Fibroblast of peridontal ligament (primary cell): Measurements from ENCODE around the gene CDC42EP5.

ENCODE experiments used
- DNase-seq: peaks from one replicate; pipeline ENCODE4 v3.0.0-alpha.2; 2010; ENCODE audit errors: extremely low read depth

Gene CDC42EP5

GRCh38 chr19:54462655-54463530, 10.2 kb downstream of the CDC42EP5 start:
- peak; percentile 58 for DNase-seq

DNA sequence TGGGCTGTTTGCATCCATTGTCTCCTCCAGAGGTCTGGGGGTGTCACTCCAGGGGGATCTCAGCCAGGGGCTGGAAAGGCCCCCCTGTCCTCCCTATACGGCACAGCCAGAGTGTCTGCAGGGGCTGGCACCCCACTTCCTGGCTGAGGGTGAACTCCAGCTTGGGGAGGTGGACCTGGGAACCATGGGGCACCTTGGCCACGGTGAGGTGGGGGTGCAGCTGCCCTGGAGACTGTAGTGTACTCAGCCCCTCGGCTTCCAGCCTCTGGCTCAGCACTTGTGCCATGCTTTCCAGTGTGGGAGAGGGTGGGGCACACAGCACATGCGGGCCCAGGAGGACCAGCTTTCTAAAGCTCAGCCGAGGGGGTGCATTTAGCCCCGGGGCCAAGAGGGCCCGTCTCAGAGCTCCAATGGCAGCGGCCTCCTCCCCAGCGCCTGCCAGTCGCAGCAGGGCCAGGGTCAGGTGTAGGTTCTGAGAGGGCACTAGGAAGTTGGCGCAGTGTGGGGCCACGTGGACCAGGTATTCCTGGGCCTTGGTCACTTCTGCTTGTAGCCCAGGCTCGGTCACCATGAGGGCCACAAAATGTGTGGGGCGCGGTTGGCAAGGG, 10.9 kb downstream of the CDC42EP5 start:
- DNase-seq = no peak

DNA sequence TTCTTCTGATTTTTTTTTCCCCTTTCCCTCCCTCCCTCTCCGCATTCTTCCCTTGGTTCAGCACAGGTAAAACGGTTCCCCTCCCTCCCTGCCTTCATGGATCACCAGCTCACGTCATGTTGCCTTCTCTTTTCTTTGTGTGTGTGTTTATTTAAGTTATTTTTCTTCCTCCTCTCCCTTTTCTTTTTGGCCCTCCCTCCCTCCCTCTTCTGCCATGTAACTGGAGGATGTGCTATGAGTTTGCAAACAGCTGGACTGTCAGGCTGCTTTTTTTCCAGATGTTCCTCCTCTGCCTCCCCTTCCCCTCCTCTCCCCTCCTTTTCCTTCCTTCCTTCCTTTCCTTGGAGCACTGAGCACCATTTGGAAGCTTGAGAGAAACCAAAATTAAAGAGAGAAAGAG, 11.5 kb downstream of the CDC42EP5 start:
- DNase-seq = no peak

DNA sequence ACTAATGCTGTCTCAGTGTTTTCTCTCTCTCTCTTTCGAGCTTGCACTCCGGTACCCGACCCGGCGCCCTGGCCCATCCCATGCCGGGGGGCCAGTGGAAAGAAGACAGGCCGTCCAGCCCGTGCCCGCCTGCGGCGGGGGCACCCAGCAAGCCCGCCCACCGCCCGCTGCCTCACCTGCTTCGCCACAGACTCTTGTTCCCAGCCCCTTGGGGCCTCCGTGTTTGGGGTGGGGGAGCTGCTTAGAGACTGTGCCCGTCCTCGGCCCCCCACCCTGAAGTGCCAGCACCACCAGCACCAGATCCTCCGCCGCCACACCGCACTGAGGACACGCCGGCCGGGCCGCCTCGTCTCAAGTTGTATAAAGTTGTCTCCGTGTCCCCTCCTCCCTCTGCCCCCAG, 11.9 kb downstream of the CDC42EP5 start:
- no peak for DNase-seq

DNA sequence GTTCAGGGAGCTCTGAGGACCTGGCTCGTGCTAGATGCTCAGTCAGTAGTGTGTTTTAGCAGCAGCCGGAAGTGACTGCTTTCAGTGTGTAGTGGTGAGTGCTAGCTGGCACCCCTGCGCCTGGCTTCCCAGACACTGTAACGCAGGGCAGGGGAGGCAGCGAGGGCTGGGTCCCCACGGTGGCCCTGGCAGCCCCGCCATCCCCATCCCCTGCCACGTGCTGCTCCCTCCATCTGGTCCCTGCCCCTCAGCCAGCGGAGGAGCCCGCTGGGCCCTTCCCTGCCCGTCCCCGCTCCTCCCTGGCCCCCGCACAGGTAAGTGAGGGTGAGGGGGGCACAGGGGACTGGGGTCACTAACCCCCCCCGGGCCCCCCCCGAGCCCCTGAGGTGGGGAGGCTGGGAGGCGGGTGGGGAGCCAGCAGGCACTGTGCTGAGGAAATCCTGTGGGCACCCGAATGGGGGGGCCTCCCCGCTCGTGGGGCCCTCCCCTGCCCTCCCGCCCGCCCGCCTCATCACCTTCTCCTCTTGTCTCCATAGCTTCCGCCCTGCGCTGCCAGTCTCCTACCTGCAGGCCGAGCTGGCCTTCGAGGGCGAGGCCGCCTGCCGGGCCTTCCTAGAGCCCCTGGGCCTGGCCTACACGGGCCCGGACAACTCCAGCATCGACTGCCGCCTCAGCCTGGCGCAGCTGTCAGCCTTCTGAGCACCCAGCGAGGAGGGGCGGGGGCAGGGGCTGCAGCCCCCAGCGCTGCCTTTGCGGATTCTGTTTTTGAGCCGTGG, 12.7 kb downstream of the CDC42EP5 start:
- DNase-seq = no peak

DNA sequence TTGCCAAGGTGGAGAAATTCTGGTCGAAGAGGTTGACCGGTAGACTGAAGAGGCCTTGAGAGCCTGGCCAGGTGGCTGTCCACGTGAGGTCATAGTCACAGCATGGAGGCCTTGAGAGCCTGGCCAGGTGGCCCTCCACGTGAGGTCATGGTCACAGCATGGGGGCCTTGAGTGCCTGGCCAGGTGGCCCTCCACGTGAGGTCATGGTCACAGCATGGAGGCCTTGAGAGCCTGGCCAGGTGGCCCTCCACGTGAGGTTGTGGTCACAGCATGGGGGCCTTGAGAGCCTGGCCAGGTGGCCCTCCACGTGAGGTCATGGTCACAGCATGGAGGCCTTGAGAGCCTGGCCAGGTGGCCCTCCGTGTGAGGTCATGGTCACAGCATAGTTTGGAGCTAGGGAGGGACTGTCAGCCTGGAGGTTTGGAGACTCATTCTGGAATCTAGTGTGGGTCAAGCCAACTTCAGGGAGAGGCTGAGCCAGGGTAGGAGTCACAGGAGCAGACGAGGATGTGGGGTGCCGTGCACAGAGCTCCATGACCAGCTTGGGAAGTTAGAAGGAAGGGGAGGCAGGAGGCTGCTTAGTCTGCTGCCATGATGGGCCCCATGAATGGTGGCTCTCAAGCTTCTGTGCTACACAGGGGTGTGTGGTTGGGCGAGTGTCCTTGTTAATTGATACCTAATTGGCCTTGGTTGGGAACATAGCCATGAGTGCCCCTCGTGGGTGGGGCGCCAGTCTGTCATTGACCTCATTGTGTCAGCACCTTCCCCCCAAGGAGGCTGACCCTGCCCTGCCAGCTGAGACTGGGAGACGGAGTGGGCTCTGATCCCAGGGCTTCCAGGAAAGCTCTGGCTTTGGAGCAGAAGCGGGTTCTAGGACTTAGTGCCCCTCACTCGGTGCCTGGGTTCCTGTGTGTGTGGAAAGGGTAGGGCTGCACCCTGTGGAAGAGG, 13.5 kb downstream of the CDC42EP5 start:
- DNase-seq = no peak

- DNase-seq = no peak
Observed at GRCh38 chr19:54458648-54459281, 14.3 kb downstream of the CDC42EP5 start.

DNA sequence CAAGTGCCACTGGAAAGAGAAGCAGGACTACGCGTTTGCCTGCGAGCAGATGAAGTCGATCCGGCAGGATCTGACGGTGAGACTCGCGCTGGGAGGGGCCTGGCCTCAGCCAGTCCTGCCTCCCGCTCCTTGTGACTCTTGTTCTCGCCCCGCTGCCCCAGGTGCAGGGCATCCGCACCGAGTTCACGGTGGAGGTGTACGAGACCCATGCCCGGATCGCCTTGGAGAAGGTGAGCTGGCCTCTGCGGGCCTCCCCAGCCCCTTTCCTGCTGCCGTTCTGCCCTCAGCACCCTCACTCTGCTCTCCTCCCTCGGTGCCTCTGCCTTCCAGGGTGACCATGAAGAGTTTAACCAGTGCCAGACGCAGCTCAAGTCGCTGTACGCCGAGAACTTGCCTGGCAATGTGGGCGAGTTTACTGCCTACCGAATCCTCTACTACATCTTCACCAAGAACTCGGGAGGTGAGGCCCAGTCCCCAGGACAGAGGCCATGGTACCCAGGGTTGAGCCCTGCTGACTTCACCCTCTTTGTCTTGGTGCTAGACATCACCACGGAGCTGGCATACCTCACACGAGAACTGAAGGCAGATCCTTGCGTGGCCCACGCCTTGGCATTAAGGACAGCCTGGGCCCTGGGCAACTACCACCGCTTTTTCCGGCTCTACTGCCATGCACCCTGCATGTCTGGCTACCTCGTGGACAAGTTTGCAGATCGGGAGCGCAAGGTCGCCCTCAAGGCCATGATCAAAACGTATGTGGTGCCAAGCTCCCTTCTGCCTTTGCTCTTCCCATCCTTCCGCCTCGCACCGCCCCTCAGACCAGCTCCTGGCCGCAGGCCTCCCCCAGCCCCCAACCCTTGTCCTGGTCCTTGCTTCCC, 15.1 kb downstream of the CDC42EP5 start:
- no peak for DNase-seq

GRCh38 chr19:54456423-54457373, 16.4 kb downstream of the CDC42EP5 start:
- no peak for DNase-seq

GRCh38 chr19:54455786-54456422, 17.2 kb downstream of the CDC42EP5 start:
- DNase-seq = no peak

DNA sequence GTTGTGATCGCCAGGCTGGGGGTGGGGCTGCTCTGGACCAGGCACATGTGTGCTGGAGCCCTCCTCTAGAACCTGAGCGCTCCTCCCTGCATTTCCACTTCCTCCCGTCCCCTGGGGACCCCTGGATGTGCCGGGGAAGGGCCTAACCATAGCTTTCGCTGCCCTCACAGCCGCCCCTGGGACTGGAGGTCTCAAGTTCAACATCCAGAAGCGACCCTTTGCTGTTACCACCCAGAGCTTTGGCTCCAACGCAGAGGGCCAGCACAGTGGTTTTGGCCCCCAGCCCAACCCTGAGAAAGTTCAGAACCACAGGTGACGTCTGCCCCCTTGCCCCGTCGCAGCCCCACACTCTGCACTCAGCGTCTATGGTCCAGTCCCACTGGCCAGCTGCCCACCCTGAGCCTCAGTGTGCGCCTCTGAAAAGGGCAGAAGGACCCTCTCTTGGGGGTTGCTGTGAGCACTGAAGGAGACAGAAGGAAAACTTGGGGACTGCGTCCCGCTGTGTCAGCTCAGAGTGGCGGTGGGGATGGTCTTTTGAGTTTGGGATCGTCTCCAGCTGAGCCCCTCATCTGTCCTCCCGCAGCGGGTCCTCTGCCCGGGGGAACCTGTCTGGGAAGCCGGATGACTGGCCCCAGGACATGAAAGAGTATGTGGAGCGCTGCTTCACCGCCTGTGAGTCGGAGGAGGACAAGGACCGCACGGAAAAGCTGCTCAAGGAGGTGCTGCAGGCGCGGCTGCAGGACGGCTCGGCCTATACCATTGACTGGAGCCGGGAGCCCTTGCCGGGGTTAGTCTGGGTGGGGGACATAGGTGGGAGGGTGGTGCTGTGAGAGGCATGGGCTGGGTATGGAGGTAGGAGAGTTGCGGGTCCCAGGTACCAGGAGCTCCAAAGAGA, 18.1 kb downstream of the CDC42EP5 start:
- no peak for DNase-seq

DNA sequence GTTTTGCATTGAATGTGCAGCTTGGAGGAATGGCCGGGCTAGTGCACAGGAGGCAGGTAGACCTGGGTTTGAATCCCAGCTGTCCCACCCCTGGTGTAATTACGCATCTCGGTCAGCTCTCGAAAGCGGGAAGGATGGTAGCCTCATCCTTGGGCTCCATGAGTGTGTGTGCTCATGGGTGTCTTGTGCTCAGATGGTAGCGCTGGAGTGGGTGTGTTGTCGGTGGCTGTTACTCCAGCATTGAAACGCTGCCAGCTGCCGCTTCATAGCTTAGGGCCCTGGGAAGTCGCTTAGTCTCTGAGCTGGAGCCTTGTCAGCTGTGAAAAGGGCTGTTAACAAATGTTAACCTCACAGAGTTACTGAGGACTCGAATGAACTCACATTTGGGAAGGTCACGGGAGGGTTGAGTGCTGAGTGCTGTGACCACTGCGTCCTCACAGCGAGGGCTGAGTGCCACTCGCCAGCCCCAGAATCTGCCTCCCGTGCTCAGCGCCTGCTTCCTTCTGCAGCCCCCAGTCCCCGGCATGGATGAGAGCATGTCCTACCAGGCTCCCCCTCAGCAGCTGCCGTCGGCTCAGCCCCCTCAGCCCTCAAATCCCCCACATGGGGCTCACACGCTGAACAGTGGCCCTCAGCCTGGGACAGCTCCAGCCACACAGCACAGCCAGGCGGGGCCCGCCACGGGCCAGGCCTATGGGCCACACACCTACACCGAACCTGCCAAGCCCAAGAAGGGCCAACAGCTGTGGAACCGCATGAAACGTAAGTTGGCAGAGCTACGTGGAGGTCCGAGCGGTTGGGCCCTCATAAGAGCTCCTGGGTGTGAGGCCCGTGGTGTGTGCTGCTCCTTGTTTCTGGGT, 18.9 kb downstream of the CDC42EP5 start:
- no peak for DNase-seq

GRCh38 chr19:54452626-54453025, 20.5 kb downstream of the CDC42EP5 start:
- DNase-seq = no peak

DNA sequence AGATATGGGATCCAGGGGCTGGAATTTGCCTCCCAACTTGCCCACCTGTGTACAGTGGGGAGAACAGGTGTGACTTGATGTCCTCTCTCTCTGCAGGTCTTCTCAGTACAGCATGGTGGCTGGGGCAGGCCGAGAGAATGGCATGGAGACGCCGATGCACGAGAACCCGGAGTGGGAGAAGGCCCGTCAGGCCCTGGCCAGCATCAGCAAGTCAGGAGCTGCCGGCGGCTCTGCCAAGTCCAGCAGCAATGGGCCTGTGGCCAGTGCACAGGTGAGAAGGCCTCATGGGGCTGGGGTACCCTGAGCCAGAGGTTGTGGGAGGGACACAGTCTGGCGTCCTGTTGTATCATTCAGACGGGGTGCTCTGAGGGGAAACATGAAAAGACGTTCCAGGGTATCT, 21.1 kb downstream of the CDC42EP5 start:
- DNase-seq = no peak

GRCh38 chr19:54451331-54451871, 21.7 kb downstream of the CDC42EP5 start:
- DNase-seq = peak; percentile 40

DNA sequence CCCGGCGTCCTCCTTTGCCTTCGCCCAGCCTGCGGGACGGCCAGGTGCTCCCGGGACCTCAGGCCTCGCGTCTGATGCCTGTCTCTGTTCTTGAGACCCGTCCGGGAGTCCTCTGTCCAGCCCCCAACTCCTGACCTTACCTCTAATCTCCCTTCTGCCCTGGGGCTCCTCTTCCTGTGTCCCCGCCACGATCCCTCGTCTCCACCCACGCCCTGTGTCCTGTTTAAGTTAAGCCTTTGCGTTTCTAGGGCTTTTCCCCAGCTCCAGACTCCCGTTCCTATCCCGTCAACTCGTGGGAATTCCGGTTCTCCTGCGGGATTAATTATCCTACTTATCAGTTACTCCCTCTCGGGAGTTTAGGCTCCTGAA, 23.4 kb downstream of the CDC42EP5 start:
- DNase-seq = peak; percentile 29
